Coronary artery (tissue), 2 donors: ENCODE measurements around the gene CNDP2.
A peak's percentile ranks its signal among the peaks of the same experiment; 100 is the strongest.

Experiments used
- DNase-seq: peaks from one replicate; pipeline ENCODE4 v3.0.0-alpha.2; 2017; ENCODE audit warnings: low spot score
- H3K27ac ChIP-seq, 2 donors: fragments of 200-600 bp; sonication (generic); one replicate each; pipeline ENCODE4 v1.5.1; 2016 to 2019
- H3K4me3 ChIP-seq: fragments of 200-600 bp; sonication (generic); 2 replicates; pipeline ENCODE4 v1.5.1; 2016; ENCODE audit warnings: mild to moderate bottlenecking, moderate library complexity
- CTCF ChIP-seq: fragments of 200-600 bp; sonication (generic); IDR thresholded peaks from one replicate; pipeline ENCODE4 v1.5.1; 2019; ENCODE audit warnings: antibody characterized with exemption

Gene CNDP2

GRCh38 chr18:74472312-74472711 is 23.9 kb upstream of the CNDP2 start:
- H3K27ac ChIP-seq: no peak overlapping the region
- TF ChIP-seq CTCF: no peak
- no peak for DNase-seq

DNA sequence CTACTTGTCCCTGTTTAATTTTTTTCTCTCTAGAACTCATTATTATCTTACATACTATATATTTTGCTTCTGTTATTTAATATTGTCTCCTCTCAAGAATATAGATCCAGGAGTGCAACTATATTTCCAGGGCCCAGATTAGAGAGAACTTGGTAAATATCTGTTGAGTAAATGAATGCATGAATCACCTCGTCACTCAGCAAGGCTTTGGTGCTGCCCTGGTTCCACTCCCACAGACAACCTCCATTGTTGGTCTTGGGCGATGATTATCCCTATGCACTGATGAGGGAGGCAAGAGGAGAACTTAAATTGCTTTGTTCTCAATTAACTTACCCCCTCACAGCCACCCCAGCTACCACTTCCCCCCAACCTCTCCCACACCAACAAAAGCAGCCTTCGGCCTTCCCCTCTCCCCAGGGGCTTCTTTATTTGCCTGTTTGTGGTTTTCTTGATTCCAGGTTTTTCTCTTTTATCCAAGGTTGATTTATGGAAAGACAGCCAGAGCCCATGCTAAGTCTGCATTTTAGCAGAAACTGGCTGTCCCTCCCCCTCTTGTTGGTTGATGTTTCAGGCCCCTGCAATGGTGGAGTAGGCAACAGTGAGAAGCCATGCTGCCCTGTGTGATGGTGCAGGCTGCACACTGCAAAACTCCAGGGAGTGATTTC is 22.1 kb upstream of the CNDP2 start:
- no peak for DNase-seq
- H3K4me3 ChIP-seq: no peak overlapping the region
- TF ChIP-seq CTCF: no peak

More at GRCh38 chr18:74472312-74472711, 23.9 kb upstream of the CNDP2 start:
- H3K4me3 ChIP-seq: no peak overlapping the region

GRCh38 chr18:74476140-74476539 is 20.0 kb upstream of the CNDP2 start:
- no peak overlapping the region for H3K4me3 ChIP-seq
- peak; percentile 52 for TF ChIP-seq CTCF
- no peak for DNase-seq
- H3K27ac ChIP-seq: no peak overlapping the region

More for the DNA sequence above, 22.1 kb upstream of the CNDP2 start:
- no peak overlapping the region for H3K27ac ChIP-seq

DNA sequence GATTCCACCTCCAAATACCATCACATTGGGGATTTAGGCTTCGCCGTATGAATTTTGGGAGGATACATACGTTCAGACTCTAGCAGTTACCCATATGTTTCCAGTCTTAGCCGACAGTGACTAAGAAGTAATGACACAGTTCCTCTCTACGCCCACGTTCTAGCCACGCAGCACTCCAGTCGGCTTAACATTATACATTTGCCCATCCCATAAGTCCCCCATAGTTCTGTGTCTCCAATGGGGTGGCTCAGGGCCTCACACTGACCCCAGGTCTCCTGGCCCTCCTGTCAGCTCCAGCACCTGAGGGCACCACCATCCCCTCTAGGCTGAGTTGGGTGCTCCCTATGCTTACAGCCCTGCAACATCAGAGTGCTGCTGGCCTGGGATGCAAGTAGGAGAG is 18.4 kb upstream of the CNDP2 start:
- no peak for DNase-seq
- Histone ChIP-seq H3K4me3 (no peak overlapping the region), H3K27ac (no peak overlapping the region)
- no peak for TF ChIP-seq CTCF

DNA sequence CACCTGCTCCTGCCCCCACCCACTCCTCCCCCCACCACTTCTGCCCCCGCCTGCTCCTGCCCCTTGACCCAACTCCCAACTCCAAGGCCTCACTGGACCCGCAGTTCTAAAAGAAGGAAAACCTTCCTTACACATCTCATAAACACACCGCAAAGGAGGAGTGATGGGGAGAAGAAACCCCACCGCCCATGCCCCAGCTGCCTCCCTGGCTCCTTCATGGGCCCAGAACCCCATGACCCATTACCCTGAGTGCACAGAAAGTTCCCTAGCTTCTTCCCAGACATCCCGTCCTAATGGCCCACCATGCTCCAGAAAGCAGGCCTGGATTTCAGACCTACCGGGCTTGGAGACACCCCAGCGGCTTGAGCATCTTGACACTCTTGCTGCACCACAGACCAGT is 17.8 kb upstream of the CNDP2 start:
- no peak for DNase-seq
- no peak overlapping the region for H3K4me3 ChIP-seq
- H3K27ac ChIP-seq: no peak overlapping the region
- no peak for TF ChIP-seq CTCF

DNA sequence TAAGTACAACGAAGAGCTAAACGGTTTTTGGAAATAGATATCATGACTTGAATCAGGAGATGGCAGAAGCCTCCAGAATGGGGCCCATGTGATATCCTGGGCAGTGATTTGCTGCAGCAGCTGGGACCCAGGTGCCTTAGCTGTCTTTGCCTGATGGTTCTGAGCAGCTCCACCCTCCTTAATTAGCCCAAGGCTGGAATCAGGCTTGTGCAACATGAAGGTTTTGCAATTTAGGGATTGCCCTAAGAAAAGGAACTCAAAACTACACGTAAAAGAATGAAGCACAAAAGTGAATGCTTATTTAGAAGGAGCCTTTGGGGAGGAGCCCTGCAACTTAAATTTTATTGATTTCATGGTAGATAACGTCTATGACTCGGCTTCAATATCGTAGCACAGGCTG is 17.3 kb upstream of the CNDP2 start:
- DNase-seq: no peak
- TF ChIP-seq CTCF: no peak
- no peak overlapping the region for H3K4me3 ChIP-seq
- H3K27ac ChIP-seq: no peak overlapping the region

GRCh38 chr18:74479486-74480148 is 16.5 kb upstream of the CNDP2 start:
- no peak overlapping the region for H3K4me3 ChIP-seq
- TF ChIP-seq CTCF: no peak
- no peak overlapping the region for H3K27ac ChIP-seq
- no peak for DNase-seq
